IPS DF 6.9 (cell line): ENCODE results near the gene RNF38.
"Not testable (repeated sequence)": the region's sequence is repeated elsewhere in the genome, so short reads cannot be mapped to it uniquely, and the experiment has no call there.

Experiments used
- DNase-seq: peaks from one replicate; pipeline ENCODE4 v3.0.0-alpha.2; 2013; ENCODE audit warnings: low read depth, low spot score
- H3K27ac ChIP-seq: one replicate; pipeline ENCODE4 v1.5.1; 2013; ENCODE audit warnings: low read length, control low read depth
- H3K27me3 ChIP-seq: 2 replicates; pipeline ENCODE4 v1.6.1; 2013; ENCODE audit warnings: mild to moderate bottlenecking, low read length; ENCODE audit not compliant: control insufficient read depth, insufficient read depth
- H3K36me3 ChIP-seq: 2 replicates; pipeline ENCODE4 v1.6.1; 2013; ENCODE audit warnings: low read length; ENCODE audit not compliant: control insufficient read depth, insufficient read depth
- H3K4me1 ChIP-seq: 2 replicates; pipeline ENCODE4 v1.6.1; 2013; ENCODE audit warnings: low read length; ENCODE audit not compliant: control insufficient read depth, insufficient read depth
- H3K4me3 ChIP-seq: 2 replicates; pipeline ENCODE4 v1.5.1; 2013; ENCODE audit warnings: mild to moderate bottlenecking, low read length
- H3K9me3 ChIP-seq: 2 replicates; pipeline ENCODE4 v1.6.1; 2013; ENCODE audit warnings: low read length, inconsistent platforms; ENCODE audit not compliant: control insufficient read depth, insufficient read depth
- WGBS: extraction: QIAGEN DNeasy Blood & Tissue Kit; methylation state at CpG from one replicate; pipeline ENCODE4 v1.1.7; 2013; ENCODE audit warnings: mixed read lengths, missing lambda C conversion rate; ENCODE audit not compliant: insufficient read length, insufficient coverage; 5-methylcytosine and 5-hydroxymethylcytosine counted together

RNF38 gene

GRCh38 chr9:36399980-36400331, at the start of gene RNF38:
Gene RNF38 (minus strand): TSS chr9:36400269. CDS start chr9:36400108, 161 bp downstream.
- WGBS = no CpG with 5 or more reads among the region's 12 CpGs
- no peaks in the 10 kb centered on the region for H3K4me1 ChIP-seq
- H3K4me3 ChIP-seq = peak within 1 kb of the TSS; percentile 75
- H3K9me3 ChIP-seq = no peaks in the 10 kb centered on the region
- no peak for DNase-seq
- no peak within 1 kb of the TSS for H3K27ac ChIP-seq
- H3K36me3 ChIP-seq = no peaks in the 10 kb centered on the region
- no peaks in the 10 kb centered on the region for H3K27me3 ChIP-seq

GRCh38 chr9:36448555-36448954, 48.5 kb upstream of the RNF38 start:
- no CpG with 5 or more reads among the region's 9 CpGs for WGBS
- H3K4me1 ChIP-seq, H3K27me3 ChIP-seq, H3K4me3 ChIP-seq, H3K36me3 ChIP-seq, DNase-seq, H3K9me3 ChIP-seq, H3K27ac ChIP-seq: not testable (repeated sequence)

- Histone ChIP-seq H3K36me3 (no peaks in the 10 kb centered on the region), H3K27ac (no peak overlapping the region), H3K9me3 (no peaks in the 10 kb centered on the region), H3K4me3 (no peak overlapping the region), H3K4me1 (no peaks in the 10 kb centered on the region; the same call in 1 of the 2 replicates), H3K27me3 (no peaks in the 10 kb centered on the region)
- WGBS = no CpG with 5 or more reads among the region's 1 CpG
- no peak for DNase-seq
These were observed 47.9 kb upstream of the RNF38 start for GRCh38 chr9:36448017-36448416.

GRCh38 chr9:36446678-36447077, 46.6 kb upstream of the RNF38 start:
- not testable (repeated sequence) for H3K36me3 ChIP-seq, DNase-seq, H3K9me3 ChIP-seq, H3K4me3 ChIP-seq, H3K27me3 ChIP-seq, H3K27ac ChIP-seq, H3K4me1 ChIP-seq
- WGBS = no CpG with 5 or more reads among the region's 10 CpGs

- no CpG with 5 or more reads among the region's 5 CpGs for WGBS
- Histone ChIP-seq H3K4me3 (no peak overlapping the region), H3K27ac (no peak overlapping the region), H3K36me3 (no peaks in the 10 kb centered on the region), H3K4me1 (no peaks in the 10 kb centered on the region; the same call in 1 of the 2 replicates), H3K27me3 (no peaks in the 10 kb centered on the region), H3K9me3 (no peaks in the 10 kb centered on the region)
- no peak for DNase-seq
These were observed 45.8 kb upstream of the RNF38 start for GRCh38 chr9:36445800-36446361.

- no peak for DNase-seq
- no peaks in the 10 kb centered on the region for H3K36me3 ChIP-seq
- H3K9me3 ChIP-seq = no peaks in the 10 kb centered on the region
- H3K4me1 ChIP-seq = no peaks in the 10 kb centered on the region; the same call in 1 of the 2 replicates
- WGBS = no CpG with 5 or more reads among the region's 2 CpGs
- no peaks in the 10 kb centered on the region for H3K27me3 ChIP-seq
- H3K4me3 ChIP-seq = no peak overlapping the region
- no peak overlapping the region for H3K27ac ChIP-seq
These were observed 44.1 kb upstream of the RNF38 start for GRCh38 chr9:36444203-36444602.

DNA sequence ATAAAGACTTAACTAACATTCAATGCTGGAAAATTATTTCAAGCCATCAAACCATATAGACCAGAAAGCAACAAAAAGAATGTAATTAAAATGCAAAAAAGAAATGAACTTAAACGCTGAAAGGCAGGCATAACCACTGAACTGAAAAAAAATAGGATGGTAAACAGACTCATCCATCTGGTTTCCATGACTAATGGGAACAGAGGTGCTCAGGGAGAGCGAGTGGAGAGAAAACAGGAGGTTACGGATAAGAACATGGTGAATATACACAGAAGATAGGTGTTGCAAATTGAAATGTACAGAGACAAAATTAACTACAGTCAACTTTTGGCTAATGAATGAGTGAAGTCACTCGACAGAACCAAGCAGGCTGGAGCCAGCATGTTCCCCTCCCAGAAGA, 43.5 kb upstream of the RNF38 start:
- H3K27ac ChIP-seq = no peak overlapping the region
- no peak overlapping the region for H3K4me3 ChIP-seq
- DNase-seq = no peak
- WGBS = no CpG with 5 or more reads among the region's 4 CpGs
- no peaks in the 10 kb centered on the region; the same call in 1 of the 2 replicates for H3K4me1 ChIP-seq
- H3K36me3 ChIP-seq = no peaks in the 10 kb centered on the region
- H3K9me3 ChIP-seq = no peaks in the 10 kb centered on the region
- H3K27me3 ChIP-seq = no peaks in the 10 kb centered on the region

GRCh38 chr9:36442710-36443109, 42.6 kb upstream of the RNF38 start:
- Histone ChIP-seq H3K4me3 (no peak overlapping the region), H3K9me3 (no peaks in the 10 kb centered on the region), H3K27me3 (no peaks in the 10 kb centered on the region), H3K4me1 (peaks cover 1% of the 10 kb centered on the region; the same call in 1 of the 2 replicates), H3K27ac (no peak overlapping the region), H3K36me3 (no peaks in the 10 kb centered on the region)
- no peak for DNase-seq
- no CpG with 5 or more reads among the region's 6 CpGs for WGBS

DNA sequence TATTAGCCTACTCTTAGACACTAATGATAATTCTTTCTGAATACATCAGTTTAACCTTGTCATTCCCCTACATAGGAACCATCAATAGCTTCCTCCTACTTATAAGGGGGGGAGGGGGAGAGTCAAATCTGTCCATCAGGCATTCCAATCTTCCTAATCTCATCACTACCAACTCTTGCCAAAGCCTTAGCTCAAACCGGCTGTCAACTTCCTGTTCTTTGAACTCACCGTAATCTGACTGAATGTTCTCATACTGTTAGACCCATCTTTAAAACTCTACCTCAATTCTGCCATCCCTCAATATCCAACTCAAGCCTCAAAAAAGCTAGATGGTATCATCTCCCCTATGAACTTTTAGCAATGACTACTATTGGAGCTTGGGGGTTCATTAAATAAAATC, 41.9 kb upstream of the RNF38 start:
- Histone ChIP-seq H3K27ac (no peak overlapping the region), H3K4me3 (no peak overlapping the region), H3K9me3 (no peaks in the 10 kb centered on the region), H3K4me1 (peaks cover 2% of the 10 kb centered on the region; the same call in 1 of the 2 replicates), H3K27me3 (no peaks in the 10 kb centered on the region), H3K36me3 (no peaks in the 10 kb centered on the region)
- WGBS = no CpG with 5 or more reads among the region's 2 CpGs
- DNase-seq = no peak

DNA sequence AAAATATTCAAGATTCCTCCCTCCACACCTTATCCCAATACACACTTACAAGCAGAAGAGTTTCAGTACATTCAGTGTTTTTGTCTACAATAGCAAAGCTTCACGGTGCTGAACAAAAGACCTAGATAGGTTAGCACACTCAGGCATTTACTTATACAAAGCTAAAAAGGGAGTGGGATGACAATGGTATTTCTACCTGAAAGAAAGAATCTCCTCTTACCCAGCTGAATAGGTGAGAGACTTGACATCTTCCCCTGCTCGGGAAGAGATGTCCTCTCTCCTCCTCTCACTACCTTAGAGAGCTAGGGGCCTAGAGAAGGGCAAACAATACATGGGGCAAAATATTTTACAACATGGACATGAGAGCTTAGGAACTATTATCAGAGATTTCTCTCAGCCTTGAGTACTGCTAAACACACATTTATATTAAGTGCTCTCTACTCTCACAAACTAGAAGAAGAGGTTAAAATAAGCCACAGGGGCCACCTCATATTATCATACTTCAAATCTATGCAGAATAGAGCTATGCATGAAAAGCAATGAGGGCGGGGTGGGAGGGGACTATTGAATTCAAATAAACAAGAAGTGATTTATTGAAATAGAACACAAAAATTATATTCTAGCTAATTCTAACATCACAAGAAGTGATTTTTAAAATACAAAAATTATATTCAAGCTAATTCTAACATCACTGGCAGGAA, 38.6 kb upstream of the RNF38 start:
- no peak overlapping the region for H3K27ac ChIP-seq
- no peaks in the 10 kb centered on the region for H3K9me3 ChIP-seq
- H3K4me1 ChIP-seq = peaks cover 3% of the 10 kb centered on the region; the same call in 1 of the 2 replicates
- no peak for DNase-seq
- H3K4me3 ChIP-seq = no peak overlapping the region
- WGBS = no CpG with 5 or more reads among the region's 3 CpGs
- no peaks in the 10 kb centered on the region for H3K27me3 ChIP-seq
- no peaks in the 10 kb centered on the region for H3K36me3 ChIP-seq

DNA sequence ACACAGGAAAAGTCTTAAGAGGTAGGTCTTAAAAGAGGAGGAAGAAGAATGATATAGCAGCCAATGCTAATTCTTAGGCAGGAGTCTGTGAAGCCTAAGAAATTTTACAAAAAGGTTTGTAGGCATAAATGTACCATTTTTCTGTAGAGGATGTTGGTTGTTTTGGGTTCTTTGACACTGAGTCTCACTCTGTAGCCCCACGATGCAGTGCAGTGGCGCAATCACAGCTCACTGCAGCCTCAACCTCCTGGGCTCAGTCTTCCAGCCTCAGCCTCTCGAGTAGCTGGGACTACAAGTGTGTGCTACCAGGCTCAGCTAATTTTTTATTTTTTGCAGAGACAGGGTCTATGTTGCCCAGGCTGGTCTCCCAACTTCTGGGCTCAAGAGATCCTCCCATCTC, 37.7 kb upstream of the RNF38 start:
- peaks cover 3% of the 10 kb centered on the region; the same call in 1 of the 2 replicates for H3K4me1 ChIP-seq
- H3K4me3 ChIP-seq = no peak overlapping the region
- H3K9me3 ChIP-seq = no peaks in the 10 kb centered on the region
- DNase-seq = no peak
- no CpG with 5 or more reads among the region's 3 CpGs for WGBS
- no peaks in the 10 kb centered on the region for H3K36me3 ChIP-seq
- no peak overlapping the region for H3K27ac ChIP-seq
- H3K27me3 ChIP-seq = no peaks in the 10 kb centered on the region
